Inflammatory macrophage (primary cell): ENCODE results near the gene ADPGK.
"Not testable (repeated sequence)": the region's sequence is repeated elsewhere in the genome, so short reads cannot be mapped to it uniquely, and the experiment has no call there.

Experiments used
- DNase-seq, 2 donors: peaks; one replicate each; pipeline ENCODE4 v3.0.0-alpha.2; 2020 to 2022

Gene ADPGK

DNA sequence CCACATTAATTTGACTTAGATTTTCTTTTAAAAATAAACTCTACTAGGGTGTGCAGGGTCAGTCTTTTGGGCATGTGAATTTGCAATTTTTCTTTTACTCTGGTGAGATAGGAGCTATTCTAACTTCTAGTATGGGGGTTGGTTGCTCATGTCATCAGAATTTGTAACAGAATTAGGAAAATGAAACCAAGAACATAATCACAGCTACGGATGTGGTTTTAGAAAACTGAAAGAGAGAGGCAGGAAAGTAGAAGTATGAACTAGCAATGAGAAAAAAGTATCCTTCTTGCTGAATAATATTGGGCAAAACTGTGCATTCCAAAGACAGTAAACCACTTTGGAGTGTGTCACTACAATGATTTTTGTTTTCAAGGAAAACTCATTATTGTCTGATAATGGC is 43.3 kb downstream of the ADPGK start:
- DNase-seq = no peak

GRCh38 chr15:72737723-72738122 is 45.8 kb downstream of the ADPGK start:
- no peak for DNase-seq

DNA sequence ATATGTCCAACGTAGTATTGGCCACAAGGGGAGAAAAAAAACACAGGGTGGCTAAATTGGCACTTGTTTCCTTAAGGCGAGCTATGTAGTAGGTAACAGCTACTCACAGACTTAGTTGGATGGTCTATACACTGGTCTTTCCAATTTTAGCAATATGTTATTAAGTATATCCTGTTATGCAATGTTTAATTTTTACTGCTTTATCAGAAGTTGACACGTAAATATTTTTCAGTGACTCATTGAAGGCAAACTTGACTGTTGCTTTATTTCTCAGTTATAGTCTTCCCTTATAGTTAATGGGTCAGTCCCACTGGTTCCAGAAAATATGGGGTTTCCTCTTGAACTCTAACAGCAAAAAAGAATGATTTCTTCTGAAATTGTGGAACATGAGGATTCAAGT is 46.5 kb downstream of the ADPGK start:
- no peak for DNase-seq

- DNase-seq = no peak
Measured at GRCh38 chr15:72735111-72735510, 48.4 kb downstream of the ADPGK start.

- DNase-seq = no peak
Measured at GRCh38 chr15:72733941-72734738, 49.4 kb downstream of the ADPGK start.

- DNase-seq = no peak
Measured at GRCh38 chr15:72732516-72732915, 51.0 kb downstream of the ADPGK start.

GRCh38 chr15:72732086-72732485 is 51.5 kb downstream of the ADPGK start:
- no peak for DNase-seq

- no peak for DNase-seq
Measured at GRCh38 chr15:72728821-72729220, 54.7 kb downstream of the ADPGK start.

DNA sequence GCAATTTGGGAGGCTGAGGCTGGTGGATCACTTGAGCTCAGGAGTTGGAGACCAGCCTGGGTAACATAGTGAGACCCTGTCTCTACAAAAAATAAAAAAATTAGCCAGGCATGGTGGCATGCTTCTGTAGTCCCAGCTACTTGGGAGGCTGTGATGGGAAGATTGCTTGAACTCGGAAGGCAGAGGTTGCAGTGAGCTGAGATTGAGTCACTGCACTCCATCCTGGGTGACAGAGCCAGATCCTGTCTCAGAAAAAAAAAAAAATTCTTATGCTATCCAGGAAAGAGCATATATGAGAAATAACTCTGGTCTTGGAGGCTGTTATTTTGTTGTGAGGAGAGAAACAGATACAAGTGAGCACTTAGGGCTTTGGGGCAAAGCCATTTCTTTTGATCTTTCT is 55.3 kb downstream of the ADPGK start:
- not testable (repeated sequence) for DNase-seq

- DNase-seq = no peak
Measured at GRCh38 chr15:72727154-72727553, 56.4 kb downstream of the ADPGK start.

DNA sequence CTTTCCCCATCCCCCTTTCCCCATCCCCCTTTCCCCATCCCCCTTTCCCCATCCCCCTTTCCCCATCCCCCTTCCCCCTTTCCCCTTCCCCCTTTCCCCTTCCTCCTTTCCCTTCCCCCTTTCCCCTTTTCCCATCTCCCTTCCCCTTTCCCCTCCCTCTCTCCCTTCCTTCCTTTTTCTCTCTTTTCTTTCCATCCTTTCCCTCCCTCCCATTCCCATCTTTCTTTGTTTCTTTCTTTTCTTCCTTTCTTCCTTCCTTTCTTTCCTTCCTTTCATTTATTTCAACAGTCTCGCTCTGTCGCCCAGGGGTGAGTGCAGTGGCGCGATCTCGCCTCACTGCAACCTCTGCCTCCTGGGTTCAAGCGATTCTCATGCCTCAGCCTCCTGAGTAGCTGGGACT is 57.7 kb downstream of the ADPGK start:
- not testable (repeated sequence) for DNase-seq

DNA sequence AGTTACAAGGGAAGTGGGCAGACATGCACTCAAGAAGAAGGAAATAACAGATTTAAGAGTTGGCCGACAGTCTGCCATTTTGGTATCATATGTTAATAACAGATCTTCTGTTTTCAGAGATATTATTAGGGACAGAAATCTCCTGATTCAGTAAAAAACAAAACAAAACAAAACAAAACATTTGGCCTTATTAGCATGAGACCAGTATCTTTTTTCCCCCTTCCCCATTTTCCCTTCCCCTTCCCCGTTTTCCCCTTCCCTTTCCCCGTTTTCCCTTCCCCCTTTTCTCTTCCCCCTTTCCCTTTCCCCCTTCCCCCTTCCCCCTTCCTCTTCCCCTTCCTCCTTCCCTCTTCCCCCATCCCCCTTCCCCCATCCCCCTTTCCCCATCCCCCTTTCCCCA is 58.1 kb downstream of the ADPGK start:
- no peak for DNase-seq

- no peak for DNase-seq
Measured at GRCh38 chr15:72724028-72724427, 59.5 kb downstream of the ADPGK start.

- peak; percentile 62 to 73 for DNase-seq
Measured at GRCh38 chr15:72722071-72722696, 61.4 kb downstream of the ADPGK start.

DNA sequence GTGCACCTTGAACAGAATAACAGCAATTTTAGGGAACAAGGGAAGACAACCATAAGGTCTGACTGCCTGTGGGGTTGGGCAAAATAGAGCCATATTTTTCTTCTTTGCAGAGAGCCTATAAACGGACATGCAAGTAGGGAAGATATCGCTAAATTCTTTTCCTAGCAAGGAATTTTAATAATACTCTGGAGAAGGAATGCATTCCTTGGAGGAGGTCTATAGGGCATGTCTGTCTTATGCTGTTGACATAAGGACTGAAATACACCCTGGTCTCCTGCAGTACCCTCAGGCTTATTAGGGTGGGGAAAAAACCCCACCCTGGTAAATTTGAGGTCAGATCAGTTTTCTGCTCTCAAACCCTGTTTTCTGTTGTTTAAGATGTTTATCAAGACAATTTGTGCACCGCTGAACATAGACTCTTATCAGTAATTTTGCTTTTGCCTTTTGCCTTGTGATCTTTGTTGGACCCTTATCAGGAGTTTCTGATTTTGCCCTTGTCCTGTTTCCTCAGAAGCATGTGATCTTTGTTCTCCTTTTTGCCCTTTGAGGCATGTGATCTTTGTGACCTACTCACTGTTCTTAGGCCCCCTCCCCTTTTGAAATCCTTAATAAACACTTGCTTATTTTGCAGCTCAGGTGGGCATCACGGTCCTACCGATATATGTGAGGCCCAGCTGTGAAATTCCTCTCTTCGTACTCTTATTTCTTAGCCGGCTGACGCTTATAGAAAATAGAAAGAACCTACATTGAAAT is 74.8 kb downstream of the ADPGK start:
- peak in 1 of 2 donors; percentile 2 for DNase-seq

GRCh38 chr15:72706266-72706665 is 77.3 kb downstream of the ADPGK start:
- no peak for DNase-seq
